Natural killer cell (primary cell): ENCODE measurements around the gene FNTB. TPM values are rescaled to one million over a fixed set of nuclear protein-coding genes. Genes with fewer than 3 reads are reported as not detected.

Source experiments
- ATAC-seq, 3 donors: fragments of 150-1000 bp in 2 of 3; fragments of 200-7000 bp in 1 of 3; cut with Tn5 transposase; 1 replicate in 1 of 3; 2 replicates in 2 of 3; pipeline ENCODE4 v1.10.0; 2021; ENCODE audit warnings: mild to moderate bottlenecking in 2 of 3, moderate library complexity in 2 of 3
- DNase-seq, 2 donors: peaks; one replicate each; pipeline versions ENCODE4 v3.0.0 to v3.0.0-alpha.2; 2013 to 2021; ENCODE audit warnings: mixed read lengths in 1 of 2
- H3K27ac ChIP-seq: one replicate; pipeline ENCODE4 v1.5.1; 2013; ENCODE audit warnings: mild to moderate bottlenecking, low read length
- H3K27me3 ChIP-seq: one replicate; pipeline ENCODE4 v1.6.1; 2013; ENCODE audit warnings: low read length; ENCODE audit not compliant: control insufficient read depth, insufficient read depth
- H3K36me3 ChIP-seq: one replicate; pipeline ENCODE4 v1.6.1; 2013; ENCODE audit warnings: low read length; ENCODE audit not compliant: control insufficient read depth, insufficient read depth
- H3K4me1 ChIP-seq: one replicate; pipeline ENCODE4 v1.6.1; 2013; ENCODE audit warnings: low read length; ENCODE audit not compliant: control insufficient read depth, insufficient read depth
- H3K4me3 ChIP-seq: one replicate; pipeline ENCODE4 v1.5.1; 2013; ENCODE audit warnings: low read length
- H3K9me3 ChIP-seq: one replicate; pipeline ENCODE4 v1.6.1; 2013; ENCODE audit warnings: low read length; ENCODE audit not compliant: control insufficient read depth, insufficient read depth
- H3K27ac Mint-ChIP-seq, 2 donors: one replicate each; pipeline ENCODE4 v1.8.0; 2022; ENCODE audit warnings: mild to moderate bottlenecking in 2 of 2, mixed read lengths in 2 of 2, moderate library complexity in 1 of 2
- H3K27me3 Mint-ChIP-seq, 2 donors: one replicate each; pipeline ENCODE4 v1.8.0; 2022; ENCODE audit warnings: low read depth in 2 of 2, mixed read lengths in 2 of 2
- H3K36me3 Mint-ChIP-seq: one replicate; pipeline ENCODE4 v1.8.0; 2022; ENCODE audit warnings: mixed read lengths
- H3K4me1 Mint-ChIP-seq, 2 donors: one replicate each; pipeline ENCODE4 v1.8.0; 2022; ENCODE audit warnings: mixed read lengths in 2 of 2
- H3K4me3 Mint-ChIP-seq: one replicate; pipeline ENCODE4 v1.8.0; 2022; ENCODE audit warnings: mild to moderate bottlenecking, moderate library complexity, mixed read lengths
- H3K9me3 Mint-ChIP-seq, 2 donors: one replicate each; pipeline ENCODE4 v1.8.0; 2022; ENCODE audit warnings: mixed read lengths in 2 of 2
- CTCF ChIP-seq: fragments of 200-600 bp; IDR thresholded peaks from one replicate; pipeline ENCODE4 v1.8.0; 2022; ENCODE audit warnings: antibody characterized with exemption
- WGBS: methylation state at CpG from one replicate; pipeline ENCODE4 v1.1.7; 2013; ENCODE audit warnings: missing lambda C conversion rate; ENCODE audit not compliant: insufficient coverage; 5-methylcytosine and 5-hydroxymethylcytosine counted together
- intact Hi-C: fragments of 100-400 bp; cut with micrococcal nuclease; formaldehyde crosslinking; loops from one replicate; pipeline ENCODE4 v1.14.2; 2022
- total RNA-seq, 4 donors: library from RNA; stranded (reverse); fragments of 120-200 nt in 1 of 4; gene quantifications; one replicate each; pipeline versions ENCODE4 v1.2.3 to v1.2.4, GENCODE V29; 2013 to 2022

FNTB gene
- total RNA-seq, 3 donors from 2014 or later (not counting 1 experiment from before 2014, with no cell fraction given), result 4.0 to 8.7 (median 8.4) TPM

GRCh38 chr14:64958201-64958600 is 28.5 kb upstream of the FNTB start:
- no peak overlapping the region for H3K4me3 ChIP-seq
- no peaks in the 10 kb centered on the region for H3K27me3 Mint-ChIP-seq
- WGBS, result 97% methylated on average over 2 of the region's 2 CpGs
- ATAC-seq (no peak), DNase-seq (no peak)
- no peaks in the 10 kb centered on the region for H3K9me3 ChIP-seq
- H3K36me3 Mint-ChIP-seq, result no peaks in the 10 kb centered on the region
- no peak overlapping the region for H3K27ac Mint-ChIP-seq
- H3K4me1 Mint-ChIP-seq, result peaks cover 0 to 9% of the 10 kb centered on the region in 2 donors
- no peaks in the 10 kb centered on the region for H3K27me3 ChIP-seq
- no peak overlapping the region for H3K4me3 Mint-ChIP-seq
- H3K36me3 ChIP-seq, result no peaks in the 10 kb centered on the region
- no peaks in the 10 kb centered on the region for H3K9me3 Mint-ChIP-seq
- no peak overlapping the region for H3K27ac ChIP-seq
- peaks cover 8% of the 10 kb centered on the region for H3K4me1 ChIP-seq
- no peak for TF ChIP-seq CTCF
- intact Hi-C loops, result no loop called here

- H3K4me1 ChIP-seq, result peaks cover 8% of the 10 kb centered on the region
- TF ChIP-seq CTCF, result no peak
- Mint-ChIP-seq H3K9me3 (no peaks in the 10 kb centered on the region), H3K36me3 (no peaks in the 10 kb centered on the region), H3K4me1 (peaks cover 0 to 9% of the 10 kb centered on the region in 2 donors), H3K27ac (no peak overlapping the region), H3K4me3 (no peak overlapping the region), H3K27me3 (no peaks in the 10 kb centered on the region)
- intact Hi-C loops, result no loop called here
- H3K27ac ChIP-seq, result no peak overlapping the region
- no peaks in the 10 kb centered on the region for H3K9me3 ChIP-seq
- H3K36me3 ChIP-seq, result no peaks in the 10 kb centered on the region
- no peaks in the 10 kb centered on the region for H3K27me3 ChIP-seq
- no peak overlapping the region for H3K4me3 ChIP-seq
- WGBS, result 93% methylated on average over 5 of the region's 5 CpGs
- no peak for ATAC-seq
- no peak for DNase-seq
Measured at GRCh38 chr14:64958743-64959142, 28.0 kb upstream of the FNTB start.

- Mint-ChIP-seq H3K27me3 (no peaks in the 10 kb centered on the region), H3K9me3 (no peaks in the 10 kb centered on the region), H3K27ac (no peak overlapping the region), H3K36me3 (no peaks in the 10 kb centered on the region), H3K4me3 (no peak overlapping the region), H3K4me1 (peaks cover 0 to 9% of the 10 kb centered on the region in 2 donors)
- Histone ChIP-seq H3K27ac (no peak overlapping the region), H3K27me3 (no peaks in the 10 kb centered on the region), H3K9me3 (no peaks in the 10 kb centered on the region), H3K36me3 (no peaks in the 10 kb centered on the region), H3K4me1 (peaks cover 8% of the 10 kb centered on the region), H3K4me3 (no peak overlapping the region)
- intact Hi-C loops, result no loop called here
- TF ChIP-seq CTCF, result no peak
- 56% methylated on average over 5 of the region's 5 CpGs for WGBS
- DNase-seq (no peak), ATAC-seq (peak in 2 of 3 donors; percentile 37 to 42)
Measured at GRCh38 chr14:64960762-64961276, 25.9 kb upstream of the FNTB start.

GRCh38 chr14:64963611-64964010 is 23.1 kb upstream of the FNTB start:
- Mint-ChIP-seq H3K4me3 (no peak overlapping the region), H3K27me3 (no peaks in the 10 kb centered on the region), H3K9me3 (no peaks in the 10 kb centered on the region), H3K27ac (no peak overlapping the region), H3K4me1 (peaks cover 0 to 9% of the 10 kb centered on the region in 2 donors), H3K36me3 (no peaks in the 10 kb centered on the region)
- no peak for DNase-seq
- intact Hi-C loops, result no loop called here
- H3K27ac ChIP-seq, result no peak overlapping the region
- no peaks in the 10 kb centered on the region for H3K36me3 ChIP-seq
- ATAC-seq, result no peak
- no peak for TF ChIP-seq CTCF
- H3K9me3 ChIP-seq, result no peaks in the 10 kb centered on the region
- no peaks in the 10 kb centered on the region for H3K27me3 ChIP-seq
- peaks cover 8% of the 10 kb centered on the region for H3K4me1 ChIP-seq
- 64% methylated on average over 1 of the region's 1 CpG for WGBS
- H3K4me3 ChIP-seq, result no peak overlapping the region
